Body of pancreas (tissue), 4 donors: ENCODE measurements around the gene SLC2A2. TPM values are rescaled to one million over a fixed set of nuclear protein-coding genes. Genes with fewer than 3 reads are reported as not detected.

Source experiments
- ATAC-seq: fragments of 150-250 bp; one replicate; pipeline ENCODE4 v1.9.1; 2016
- DNase-seq, 4 donors: peaks; one replicate each; pipeline ENCODE4 v3.0.0-alpha.2; 2019
- H3K27ac ChIP-seq, 4 donors: fragments of 200-600 bp; sonication (generic); 1 replicate in 3 of 4; 2 replicates in 1 of 4; pipeline versions ENCODE4 v1.5.1 to v1.6.1; 2016 to 2019; ENCODE audit warnings: mild to moderate bottlenecking in 1 of 4, mixed read lengths in 1 of 4, moderate library complexity in 1 of 4
- H3K27me3 ChIP-seq, 2 donors: fragments of 200-600 bp; sonication (generic); one replicate each; pipeline ENCODE4 v1.6.0; 2016; ENCODE audit warnings: mild to moderate bottlenecking in 1 of 2
- H3K36me3 ChIP-seq, 2 donors: fragments of 200-600 bp; sonication (generic); replicated peaks in 1 of 2; 2 replicates each; pipeline ENCODE4 v1.5.1; 2016; ENCODE audit warnings: low read depth in 2 of 2; ENCODE audit not compliant: insufficient read depth in 1 of 2
- H3K4me1 ChIP-seq: fragments of 200-600 bp; sonication (generic); one replicate; pipeline ENCODE4 v1.6.0; 2016
- H3K4me3 ChIP-seq, 2 donors: fragments of 200-600 bp; sonication (generic); 1 replicate in 1 of 2; 2 replicates in 1 of 2; pipeline ENCODE4 v1.5.1; 2016 to 2019
- H3K9me3 ChIP-seq, 3 donors: fragments of 200-600 bp; sonication (generic); 1 replicate in 2 of 3; 2 replicates in 1 of 3; pipeline ENCODE4 v1.5.1; 2016
- POLR2A ChIP-seq, 3 donors: fragments of 450-650 bp; IDR thresholded peaks; one replicate each; pipeline ENCODE4 v1.6.1; 2016; ENCODE audit warnings: antibody characterized with exemption in 3 of 3, mild to moderate bottlenecking in 2 of 3
- WGBS, 2 donors: methylation state at CpG; one replicate each; pipeline ENCODE4 v1.1.5; 2017; 5-methylcytosine and 5-hydroxymethylcytosine counted together
- intact Hi-C: fragments of 100-400 bp; cut with DNase I; formaldehyde crosslinking; loops from one replicate; pipeline ENCODE4 v1.15.1; 2023
- total RNA-seq, 2 donors: library from RNA; depleted of rRNA; stranded (reverse); fragments of >200 nt; gene quantifications; one replicate each; pipeline ENCODE4 v1.1.0, GENCODE V29; 2016
- TF ChIP-seq, protein P1 (sequence below), 7 experiments: fragments of 450-650 bp in 4 of 7; fragments of 200-600 bp in 3 of 7; sonication (generic) in 3 of 7; IDR thresholded peaks; one replicate each; pipeline ENCODE4 v1.5.1; 2016 to 2019; ENCODE audit warnings: antibody characterized with exemption in 7 of 7

Gene SLC2A2
- total RNA-seq, 2 donors from 2014 or later, result 2.9 to 8.2 TPM

DNA sequence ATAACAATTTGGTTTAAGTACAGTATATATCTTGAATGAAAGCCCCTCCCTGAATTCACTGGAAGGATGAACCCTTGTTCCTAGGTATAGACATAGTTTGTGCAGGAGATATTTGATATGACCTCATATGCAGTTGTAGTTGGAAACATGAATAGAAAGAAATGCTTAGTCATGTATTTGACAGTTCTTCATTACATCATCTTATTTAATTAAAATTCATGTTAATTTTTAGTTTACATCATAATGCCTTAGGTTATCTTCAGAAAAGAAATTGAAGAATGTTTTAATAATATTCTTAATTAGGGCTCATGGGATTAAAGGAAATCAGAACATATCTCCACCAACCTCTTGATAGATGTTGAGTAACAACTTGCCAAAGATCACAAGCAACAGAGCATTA, 19.2 kb downstream of the SLC2A2 start:
- no peaks in the 10 kb centered on the region for H3K9me3 ChIP-seq
- H3K36me3 ChIP-seq, result no peaks in the 10 kb centered on the region
- H3K27ac ChIP-seq, result no peak overlapping the region
- DNase-seq (no peak), ATAC-seq (no peak)
- no peak overlapping the region for H3K4me3 ChIP-seq
- H3K27me3 ChIP-seq, result no peaks in the 10 kb centered on the region
- TF ChIP-seq, protein P1, sequence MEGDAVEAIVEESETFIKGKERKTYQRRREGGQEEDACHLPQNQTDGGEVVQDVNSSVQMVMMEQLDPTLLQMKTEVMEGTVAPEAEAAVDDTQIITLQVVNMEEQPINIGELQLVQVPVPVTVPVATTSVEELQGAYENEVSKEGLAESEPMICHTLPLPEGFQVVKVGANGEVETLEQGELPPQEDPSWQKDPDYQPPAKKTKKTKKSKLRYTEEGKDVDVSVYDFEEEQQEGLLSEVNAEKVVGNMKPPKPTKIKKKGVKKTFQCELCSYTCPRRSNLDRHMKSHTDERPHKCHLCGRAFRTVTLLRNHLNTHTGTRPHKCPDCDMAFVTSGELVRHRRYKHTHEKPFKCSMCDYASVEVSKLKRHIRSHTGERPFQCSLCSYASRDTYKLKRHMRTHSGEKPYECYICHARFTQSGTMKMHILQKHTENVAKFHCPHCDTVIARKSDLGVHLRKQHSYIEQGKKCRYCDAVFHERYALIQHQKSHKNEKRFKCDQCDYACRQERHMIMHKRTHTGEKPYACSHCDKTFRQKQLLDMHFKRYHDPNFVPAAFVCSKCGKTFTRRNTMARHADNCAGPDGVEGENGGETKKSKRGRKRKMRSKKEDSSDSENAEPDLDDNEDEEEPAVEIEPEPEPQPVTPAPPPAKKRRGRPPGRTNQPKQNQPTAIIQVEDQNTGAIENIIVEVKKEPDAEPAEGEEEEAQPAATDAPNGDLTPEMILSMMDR (IDR thresholded peaks at IDR 0.05), result no peak
- no peak for TF ChIP-seq POLR2A (IDR thresholded peaks at IDR 0.05)
- intact Hi-C loops, result no loop called here
- H3K4me1 ChIP-seq, result peaks cover 7% of the 10 kb centered on the region

GRCh38 chr3:171005648-171006047, 20.9 kb downstream of the SLC2A2 start:
- DNase-seq (no peak), ATAC-seq (no peak)
- Histone ChIP-seq H3K9me3 (no peaks in the 10 kb centered on the region), H3K27ac (no peak overlapping the region), H3K36me3 (no peaks in the 10 kb centered on the region), H3K27me3 (no peaks in the 10 kb centered on the region), H3K4me3 (no peak overlapping the region), H3K4me1 (peaks cover 13% of the 10 kb centered on the region)
- no peak for TF ChIP-seq POLR2A (IDR thresholded peaks at IDR 0.05)
- TF ChIP-seq, protein P1 (IDR thresholded peaks at IDR 0.05), result no peak
- intact Hi-C loops, result no loop called here
- WGBS, 2 donors, result 79 to 80% methylated on average over 4 of the region's 4 CpGs

GRCh38 chr3:171001957-171002694, 24.4 kb downstream of the SLC2A2 start:
- TF ChIP-seq POLR2A (IDR thresholded peaks at IDR 0.05), result no peak
- TF ChIP-seq, protein P1 (IDR thresholded peaks at IDR 0.05), result no peak
- ATAC-seq, result peak; percentile 76
- no peak overlapping the region for H3K4me3 ChIP-seq
- peak overlapping the region in 3 of 4 donors; percentile 38 to 75 (median 62) for H3K27ac ChIP-seq
- DNase-seq, result peak; percentile 17 to 57 (median 36)
- WGBS, 2 donors, result 26 to 29% methylated on average over 5 of the region's 5 CpGs
- H3K27me3 ChIP-seq, result no peaks in the 10 kb centered on the region
- intact Hi-C loops, result no loop called here
- H3K36me3 ChIP-seq, result no peaks in the 10 kb centered on the region
- H3K9me3 ChIP-seq, result no peaks in the 10 kb centered on the region
- peaks cover 45% of the 10 kb centered on the region for H3K4me1 ChIP-seq

DNA sequence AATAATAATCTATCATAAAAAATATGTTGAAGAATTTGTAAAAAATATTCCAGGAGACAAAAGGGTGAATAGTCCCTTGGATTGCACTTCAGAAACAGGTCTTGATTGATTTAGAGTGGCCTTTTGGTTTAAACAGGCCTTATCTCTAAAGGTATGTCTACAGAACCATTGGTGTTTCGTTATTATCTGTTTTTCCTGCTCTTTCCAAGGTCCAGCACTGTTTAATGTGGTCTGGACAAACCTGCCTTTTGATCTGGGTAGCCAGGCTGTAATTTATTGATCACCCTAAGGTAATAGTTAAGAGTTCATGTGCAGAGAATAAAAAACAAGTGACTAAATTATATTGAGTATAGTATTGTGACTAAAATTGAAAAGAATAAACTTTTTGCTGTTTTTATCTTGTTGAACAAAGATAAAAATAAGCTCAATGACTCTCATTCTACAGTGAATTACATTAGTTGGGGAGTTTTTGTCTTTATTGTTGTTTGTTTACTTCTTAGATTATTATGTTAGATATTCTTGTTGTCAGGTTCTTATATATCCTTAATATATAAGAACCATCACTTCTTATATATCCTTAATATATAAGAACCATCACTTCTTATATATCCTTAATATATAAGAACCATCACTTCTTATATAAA, 25.1 kb downstream of the SLC2A2 start:
- H3K4me3 ChIP-seq, result no peak overlapping the region
- H3K27me3 ChIP-seq, result no peaks in the 10 kb centered on the region
- intact Hi-C loops, result no loop called here
- 11 to 15% methylated on average over 1 of the region's 1 CpG for WGBS, 2 donors
- no peaks in the 10 kb centered on the region for H3K36me3 ChIP-seq
- TF ChIP-seq, protein P1 (IDR thresholded peaks at IDR 0.05), result no peak
- no peak for TF ChIP-seq POLR2A (IDR thresholded peaks at IDR 0.05)
- H3K9me3 ChIP-seq, result no peaks in the 10 kb centered on the region
- peak overlapping the region in 2 of 4 donors; percentile 38 to 75 for H3K27ac ChIP-seq
- H3K4me1 ChIP-seq, result peaks cover 45% of the 10 kb centered on the region
- ATAC-seq (no peak), DNase-seq (no peak)
